ENCODE results near the gene TBATA.
A peak's percentile ranks its signal among the peaks of the same experiment; 100 is the strongest.

Gene TBATA

DNA sequence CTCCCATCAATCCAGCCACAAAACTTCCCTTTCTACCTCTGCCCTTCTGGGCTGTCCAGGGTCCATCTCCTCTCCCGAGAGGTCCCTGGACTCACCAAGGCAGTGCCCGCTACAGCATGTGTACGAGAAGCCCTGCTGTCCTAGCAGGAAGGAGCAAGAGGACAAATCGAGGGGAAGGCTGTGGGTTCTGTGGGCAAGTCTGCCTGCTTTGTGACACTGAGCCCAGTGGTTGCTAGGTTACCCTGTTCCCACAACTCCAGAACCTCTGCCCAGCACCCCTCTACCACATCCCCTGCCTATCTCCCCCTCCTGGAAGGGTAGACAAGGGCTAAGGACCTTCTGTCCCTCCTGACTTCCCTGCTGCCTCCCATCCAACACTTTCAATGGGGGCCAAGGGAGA is at the start of gene TBATA:
Gene TBATA, minus strand, starts transcription at position 188 of the 400 bp plus-strand sequence. CDS start 1,998 bp downstream, outside the sequence.
- no peak within 1 kb of the TSS for H3K27ac ChIP-seq
- no peak within 1 kb of the TSS for H3K4me3 ChIP-seq

GRCh38 chr10:70834441-70835151 is 49.4 kb upstream of the TBATA start:
- Histone ChIP-seq H3K27ac (peak overlapping the region in 5 of 21 experiments; percentile 37 to 67 (median 63)), H3K4me3 (no peak overlapping the region)

- H3K27ac ChIP-seq: peak overlapping the region in 7 of 21 experiments; percentile 4 to 67 (median 57)
- H3K4me3 ChIP-seq: no peak overlapping the region
These were observed 48.8 kb upstream of the TBATA start for GRCh38 chr10:70834021-70834420.

- H3K27ac ChIP-seq: peak overlapping the region in 9 of 21 experiments; percentile 4 to 67 (median 40)
- H3K4me3 ChIP-seq: no peak overlapping the region
These were observed 48.4 kb upstream of the TBATA start for GRCh38 chr10:70833601-70834000.

DNA sequence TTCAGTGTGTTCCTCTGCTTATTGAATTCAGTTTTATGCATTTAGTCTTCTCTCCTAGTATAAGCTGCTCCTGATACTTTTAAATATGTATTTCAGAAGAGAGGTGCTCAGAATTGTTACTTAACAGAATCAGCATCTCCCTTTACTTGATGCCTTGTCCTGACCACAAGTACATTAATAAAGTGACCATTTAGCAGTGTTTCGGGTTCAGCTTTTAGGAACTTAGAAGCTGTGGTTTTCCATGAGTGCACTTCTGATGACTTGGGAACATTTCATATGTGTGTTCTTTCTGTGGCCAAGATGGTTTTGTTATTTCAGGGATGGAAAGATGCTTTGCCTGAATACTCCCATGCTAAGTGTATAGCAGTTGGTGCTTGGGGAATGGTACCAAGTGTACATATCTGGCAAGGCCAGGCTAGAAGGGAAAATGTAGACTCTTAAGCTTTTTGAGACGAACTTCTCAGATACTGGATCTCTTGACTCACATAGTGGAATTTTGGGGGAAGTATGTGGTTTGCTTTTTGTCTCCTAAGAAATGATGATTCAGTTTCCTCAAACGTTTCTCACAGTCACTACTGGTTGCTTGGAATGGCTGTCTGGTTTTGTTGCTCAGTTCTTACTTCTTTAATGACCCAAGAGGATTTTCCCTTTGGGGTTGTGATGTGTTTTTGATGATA is 47.8 kb upstream of the TBATA start:
- Histone ChIP-seq H3K27ac (peak overlapping the region in 10 of 21 experiments; percentile 17 to 67 (median 32)), H3K4me3 (no peak overlapping the region)

DNA sequence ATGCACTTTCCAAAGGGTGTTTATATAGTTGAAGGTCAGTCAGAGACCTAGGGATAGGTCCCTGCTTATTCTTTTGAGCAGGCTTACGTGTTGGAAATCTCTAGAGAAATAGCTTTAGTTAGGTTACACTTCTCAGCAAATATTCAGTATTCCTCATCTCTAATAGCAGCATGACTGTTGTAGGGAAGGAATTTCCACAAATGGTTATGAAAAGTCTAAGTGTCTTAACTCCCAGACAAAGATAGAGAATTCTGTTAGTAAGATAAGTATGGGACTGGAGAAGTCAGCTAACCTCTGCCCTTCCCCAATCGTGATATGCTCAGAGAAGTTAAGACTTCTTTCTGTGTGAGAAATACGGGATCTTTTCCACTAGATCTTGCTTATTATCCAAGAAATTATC is 47.0 kb upstream of the TBATA start:
- Histone ChIP-seq H3K27ac (peak overlapping the region in 6 of 21 experiments; percentile 19 to 58 (median 32)), H3K4me3 (no peak overlapping the region)

DNA sequence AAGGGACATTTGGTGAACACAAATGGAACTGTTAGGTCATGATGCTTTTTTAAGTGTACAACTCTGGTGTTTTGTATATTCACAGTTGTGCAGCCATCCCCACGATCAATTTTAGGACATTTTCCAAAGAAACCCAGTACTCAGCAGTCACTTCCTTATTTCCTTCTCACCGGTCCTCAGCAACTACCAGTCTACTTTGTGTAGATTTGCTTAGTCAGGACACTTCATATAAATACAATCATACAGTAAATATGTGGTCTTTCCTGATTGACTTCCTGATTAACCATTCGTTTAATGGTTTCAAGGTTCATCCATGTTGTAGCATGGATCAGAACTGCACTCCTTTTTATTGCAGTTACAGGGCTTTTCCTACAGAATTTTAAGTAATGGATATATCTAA is 45.0 kb upstream of the TBATA start:
- Histone ChIP-seq H3K27ac (no peak overlapping the region), H3K4me3 (no peak overlapping the region)

- H3K27ac ChIP-seq: no peak overlapping the region
- no peak overlapping the region for H3K4me3 ChIP-seq
These were observed 44.4 kb upstream of the TBATA start for GRCh38 chr10:70829543-70829942.

DNA sequence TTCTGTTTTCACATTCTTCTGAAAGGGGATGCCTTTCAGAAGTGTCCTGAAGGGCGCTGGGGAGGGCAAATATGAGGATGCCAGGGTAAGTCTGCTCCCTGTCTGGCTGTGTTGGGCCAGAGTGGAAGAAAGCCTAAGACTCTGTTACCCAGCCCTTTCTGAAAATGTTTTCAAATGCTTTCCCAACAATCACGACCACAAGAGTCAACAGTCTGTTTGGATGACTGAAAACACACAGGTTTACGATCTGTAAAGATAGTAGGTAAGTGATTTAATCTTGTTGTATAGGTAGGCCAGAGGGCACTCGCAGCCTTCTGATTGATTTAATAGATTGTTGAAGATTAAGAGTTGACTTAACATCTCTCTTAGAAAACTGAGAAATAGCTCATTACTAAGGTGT is 43.7 kb upstream of the TBATA start:
- Histone ChIP-seq H3K4me3 (no peak overlapping the region), H3K27ac (no peak overlapping the region)

DNA sequence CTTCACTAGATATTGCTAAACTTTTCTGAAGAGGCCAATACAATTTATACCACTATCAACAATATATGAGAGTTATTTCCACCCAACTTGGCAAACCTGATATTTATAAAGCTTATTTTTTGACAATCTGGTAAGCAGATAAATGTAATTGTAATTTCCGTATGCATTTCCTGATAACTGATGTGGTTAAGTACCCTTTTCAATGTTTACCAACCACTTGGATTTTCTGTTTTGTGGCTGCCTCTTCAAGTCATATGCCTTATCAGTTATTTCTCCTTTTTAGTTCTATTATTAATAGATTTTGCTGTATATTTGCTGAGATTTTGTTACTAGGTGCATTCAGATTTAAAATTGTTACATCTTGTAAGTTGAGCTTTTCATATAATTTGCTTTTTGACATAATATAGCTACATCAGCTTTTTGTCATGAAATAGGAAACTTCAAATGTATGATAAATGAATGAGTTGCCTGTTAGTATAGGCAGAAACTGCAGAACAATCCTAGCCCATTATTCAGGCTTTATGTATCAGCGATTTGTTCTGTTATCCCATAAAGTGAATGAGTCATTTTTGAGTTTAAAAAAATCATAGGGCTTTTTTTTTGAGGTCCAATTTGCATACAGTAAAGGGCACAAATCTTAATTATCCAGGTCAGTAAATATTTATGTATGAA is 42.0 kb upstream of the TBATA start:
- H3K27ac ChIP-seq: no peak overlapping the region
- no peak overlapping the region for H3K4me3 ChIP-seq

DNA sequence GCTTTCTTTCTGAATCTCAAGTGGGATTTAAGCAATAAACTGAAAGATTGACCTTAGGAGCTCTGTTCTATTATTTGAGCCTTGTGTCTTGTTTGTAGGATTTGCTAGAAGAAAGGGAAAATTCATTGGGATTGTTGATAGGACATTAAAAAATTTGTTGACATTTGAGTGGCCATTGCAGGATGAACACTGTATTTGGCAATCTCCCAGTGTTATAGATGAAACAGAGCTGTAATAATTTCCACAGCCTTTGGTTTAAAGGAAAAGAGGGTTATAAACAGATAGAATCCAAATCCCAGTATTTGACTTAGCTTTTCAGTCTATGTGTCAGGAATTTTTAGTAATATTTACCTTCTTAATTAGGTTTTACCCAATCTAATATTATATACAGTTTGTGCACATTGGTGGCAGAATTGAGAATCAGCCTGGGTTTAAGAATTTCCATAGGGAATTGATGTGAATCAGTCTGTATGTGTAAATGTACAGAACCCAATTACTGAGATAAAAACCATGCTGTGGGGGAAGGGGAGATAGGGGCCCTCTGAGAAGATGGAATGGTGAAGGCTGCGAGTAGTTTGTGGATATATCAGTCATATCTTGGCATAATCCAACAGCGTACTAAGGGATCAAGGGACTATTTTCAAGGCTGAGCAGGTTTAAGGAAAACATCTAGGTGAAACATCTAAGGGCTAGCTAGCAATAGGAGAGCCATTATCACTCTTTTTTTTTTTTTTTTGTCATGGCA is 37.1 kb upstream of the TBATA start:
- no peak overlapping the region for H3K4me3 ChIP-seq
- no peak overlapping the region for H3K27ac ChIP-seq

- Histone ChIP-seq H3K4me3 (no peak overlapping the region), H3K27ac (no peak overlapping the region)
These were observed 36.0 kb upstream of the TBATA start for GRCh38 chr10:70820976-70821750.

- peak overlapping the region; percentile 84 to 98 (median 94) for H3K27ac ChIP-seq
- peak overlapping the region; percentile 48 to 84 (median 73) for H3K4me3 ChIP-seq
These were observed 31.2 kb upstream of the TBATA start for GRCh38 chr10:70816220-70816894.

GRCh38 chr10:70815504-70816219 is 30.5 kb upstream of the TBATA start, which contains the start of gene SGPL1:
Gene SGPL1, plus strand, starts transcription at chr10:70815948. Its CDS starts 906 bp downstream, at chr10:70816854.
- Histone ChIP-seq H3K4me3 (peak within 1 kb of the TSS; percentile 48 to 84 (median 73)), H3K27ac (peak within 1 kb of the TSS; percentile 84 to 98 (median 94))

GRCh38 chr10:70814126-70814525 is 28.9 kb upstream of the TBATA start:
- H3K27ac ChIP-seq: no peak overlapping the region
- no peak overlapping the region for H3K4me3 ChIP-seq

GRCh38 chr10:70812814-70813213 is 27.6 kb upstream of the TBATA start:
- H3K4me3 ChIP-seq: no peak overlapping the region
- no peak overlapping the region for H3K27ac ChIP-seq

GRCh38 chr10:70811881-70812280 is 26.7 kb upstream of the TBATA start:
- no peak overlapping the region for H3K4me3 ChIP-seq
- H3K27ac ChIP-seq: no peak overlapping the region

DNA sequence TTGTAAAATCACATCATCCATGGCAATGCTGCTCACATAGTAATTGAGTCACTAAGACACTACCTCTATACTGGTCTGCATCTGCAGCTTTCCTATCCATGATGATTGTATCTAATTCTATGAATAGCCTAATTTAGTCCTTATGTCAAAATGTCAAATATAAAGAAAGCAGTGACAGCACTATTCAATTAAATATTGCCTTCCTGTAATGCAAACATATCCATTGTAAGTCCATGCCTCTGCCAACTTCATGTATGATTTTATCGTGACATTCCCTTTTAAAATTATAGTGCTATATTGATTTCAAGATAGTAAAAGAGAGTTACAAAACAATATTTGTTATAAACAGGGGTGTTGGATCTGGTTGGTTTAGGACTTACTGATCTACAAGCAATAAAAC is 25.8 kb upstream of the TBATA start:
- H3K4me3 ChIP-seq: no peak overlapping the region
- no peak overlapping the region for H3K27ac ChIP-seq

Data from skin epidermis (tissue), 12 donors.